Measurements from ENCODE around the gene MUCL3.
A peak's percentile ranks its signal among the peaks of the same experiment; 100 is the strongest.
"Not testable (repeated sequence)": the region's sequence is repeated elsewhere in the genome, so short reads cannot be mapped to it uniquely, and the experiment has no call there.

The MUCL3 gene

DNA sequence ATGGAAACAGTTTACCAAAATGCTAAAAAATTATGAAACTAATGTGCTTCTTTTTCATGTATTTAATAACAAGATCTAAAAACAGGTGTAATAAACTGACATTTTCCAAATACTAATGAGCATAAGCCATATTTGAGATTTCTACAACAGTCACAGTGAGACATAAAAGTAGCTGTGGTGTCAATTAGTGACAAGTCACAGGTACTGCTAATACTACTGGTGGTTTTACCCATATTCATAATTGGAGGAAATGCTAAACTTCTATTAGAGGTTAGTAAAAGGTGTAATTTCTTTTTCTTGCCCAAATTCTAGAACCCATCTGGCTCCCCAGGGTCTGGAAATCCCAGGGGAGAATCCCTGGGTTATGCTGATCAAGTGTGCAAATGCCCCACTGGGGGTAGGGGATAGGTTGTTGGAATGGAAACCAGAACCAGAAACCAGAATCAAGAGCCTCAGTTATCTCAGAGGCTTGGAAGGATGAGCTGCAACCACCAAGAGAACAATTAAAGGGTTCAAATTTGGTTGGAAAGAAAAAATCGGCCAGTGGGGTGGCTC is 39.8 kb upstream of the MUCL3 start:
- no peak for TF ChIP-seq CTCF (IDR thresholded peaks at IDR 0.05; ENCODE audit: low read depth, low read length)
- H3K4me3 ChIP-seq (ENCODE audit: low read depth, low read length) = no peak overlapping the region
- in situ Hi-C loops (cut with HindIII; ENCODE audit: low sequenced_read_pairs) = no loop called here
- no peak for DNase-seq (ENCODE audit: low read depth, low spot score)

- DNase-seq (ENCODE audit: low read depth, low spot score) = no peak
- TF ChIP-seq CTCF (IDR thresholded peaks at IDR 0.05; ENCODE audit: low read depth, low read length) = no peak
- H3K4me3 ChIP-seq (ENCODE audit: low read depth, low read length) = no peak overlapping the region
- in situ Hi-C loops (cut with HindIII; ENCODE audit: low sequenced_read_pairs) = no loop called here
These were observed 39.3 kb upstream of the MUCL3 start for GRCh38 chr6:30901436-30901835.

GRCh38 chr6:30902196-30902595 is 38.6 kb upstream of the MUCL3 start:
- DNase-seq (ENCODE audit: low read depth, low spot score); H3K4me3 ChIP-seq (ENCODE audit: low read depth, low read length); in situ Hi-C loops (cut with HindIII; ENCODE audit: low sequenced_read_pairs): not testable (repeated sequence)

GRCh38 chr6:30902709-30903108 is 38.1 kb upstream of the MUCL3 start:
- in situ Hi-C loops (cut with HindIII; ENCODE audit: low sequenced_read_pairs) = no loop called here
- no peak for DNase-seq (ENCODE audit: low read depth, low spot score)
- no peak for TF ChIP-seq CTCF (IDR thresholded peaks at IDR 0.05; ENCODE audit: low read depth, low read length)
- H3K4me3 ChIP-seq (ENCODE audit: low read depth, low read length) = no peak overlapping the region

- DNase-seq (ENCODE audit: low read depth, low spot score) = no peak
- no peak overlapping the region for H3K4me3 ChIP-seq (ENCODE audit: low read depth, low read length)
- no peak for TF ChIP-seq CTCF (IDR thresholded peaks at IDR 0.05; ENCODE audit: low read depth, low read length)
- in situ Hi-C loops (cut with HindIII; ENCODE audit: low sequenced_read_pairs) = no loop called here
These were observed 37.5 kb upstream of the MUCL3 start for GRCh38 chr6:30903236-30903635.

DNA sequence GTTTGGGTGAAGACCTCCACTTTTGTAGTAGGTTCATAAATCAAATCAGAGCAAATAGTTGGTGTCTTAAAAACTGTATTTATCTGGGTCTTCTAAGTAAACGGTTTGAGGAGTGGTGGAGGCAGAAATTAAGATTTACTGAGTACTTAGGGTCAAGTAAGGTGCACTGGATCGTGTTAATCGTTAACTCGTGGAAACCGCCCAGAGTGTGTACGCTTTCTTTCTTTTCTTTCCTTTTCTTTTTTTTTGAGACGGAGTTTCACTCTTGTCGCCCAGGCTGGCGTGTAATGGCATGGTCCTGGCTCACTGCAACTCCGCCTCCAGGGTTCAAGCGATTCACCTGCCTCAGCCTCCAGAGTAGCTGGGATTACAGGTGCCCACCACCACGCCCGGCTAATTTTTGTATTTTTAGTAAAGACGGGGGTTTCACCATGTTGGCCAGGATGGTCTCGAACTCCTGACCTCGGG is 33.4 kb upstream of the MUCL3 start:
- in situ Hi-C loops (cut with HindIII; ENCODE audit: low sequenced_read_pairs); DNase-seq (ENCODE audit: low read depth, low spot score): not testable (repeated sequence)
- peak overlapping the region; percentile 69 for H3K4me3 ChIP-seq (ENCODE audit: low read depth, low read length)

DNA sequence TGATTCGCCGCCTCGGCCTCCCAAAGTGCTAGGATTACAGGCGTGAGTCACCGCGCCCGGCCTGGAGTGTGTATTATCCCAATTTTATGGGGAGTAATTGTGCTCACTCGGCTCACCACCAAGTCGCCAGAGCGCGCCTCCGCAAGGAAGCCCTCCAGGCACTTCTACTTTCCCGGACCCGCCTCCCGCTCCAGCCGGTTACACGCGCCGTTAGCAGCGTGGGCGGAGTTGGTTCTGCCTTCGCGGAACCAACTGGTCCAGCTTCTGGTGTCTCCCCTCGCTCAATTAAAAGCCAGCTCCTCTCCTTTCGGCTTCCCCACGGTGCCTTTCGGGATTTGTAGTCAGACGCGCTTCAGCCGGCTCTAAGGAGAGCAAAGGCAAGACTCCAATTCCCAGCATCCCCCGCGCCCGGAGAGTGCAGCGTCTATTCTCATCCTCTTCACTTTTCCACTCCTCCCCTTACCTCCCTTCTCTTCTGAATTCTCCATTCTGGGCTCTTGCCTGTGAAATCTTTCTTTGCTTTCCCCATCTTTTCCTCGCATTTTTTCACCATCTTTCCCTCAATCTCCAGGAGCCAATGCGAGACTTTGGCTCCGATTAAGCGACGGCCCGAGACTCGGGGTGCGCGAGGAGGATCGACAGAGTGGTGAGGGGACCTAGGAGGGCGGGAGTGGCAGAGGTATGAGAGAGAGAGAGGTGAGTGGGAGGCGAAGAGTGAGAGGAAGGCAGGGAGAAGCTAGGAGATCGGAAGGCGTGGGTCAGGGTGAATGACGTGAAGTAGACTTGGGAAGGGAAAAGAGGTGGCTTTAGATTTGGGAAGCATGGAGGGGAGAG is 32.8 kb upstream of the MUCL3 start, which contains the start of gene GTF2H4:
GTF2H4 (plus strand) TSS at position 450 of the 834 bp plus-strand sequence.
- in situ Hi-C loops (cut with HindIII; ENCODE audit: low sequenced_read_pairs) = no loop called here
- TF ChIP-seq CTCF (IDR thresholded peaks at IDR 0.05; ENCODE audit: low read depth, low read length) = no peak
- DNase-seq (ENCODE audit: low read depth, low spot score) = peak; percentile 99
- peak within 1 kb of the TSS; percentile 69 for H3K4me3 ChIP-seq (ENCODE audit: low read depth, low read length)
